Panc1 (cell line): ENCODE results near the gene KRTAP4-16. TPM values are rescaled to one million over a fixed set of nuclear protein-coding genes. Genes with fewer than 3 reads are reported as not detected.
"Not testable (repeated sequence)": the region's sequence is repeated elsewhere in the genome, so short reads cannot be mapped to it uniquely, and the experiment has no call there.

ENCODE experiments used
- ATAC-seq: fragments of 200-7000 bp; cut with Tn5 transposase; 2 replicates; pipeline ENCODE4 v1.9.1; 2020; ENCODE audit warnings: mild to moderate bottlenecking, moderate library complexity
- BruUV-seq: library from RNA; stranded (reverse); fragments of 400-500 nt; replicated peaks from 2 replicates; lab custom pipeline; 2021; lab: Mats Ljungman, UMichigan
- CTCF ChIA-PET: fragments of 300-600 bp; sonication (Branson Sonifier 250); formaldehyde crosslinking; loops from one replicate; lab custom pipeline; 2022; ENCODE audit warnings: antibody characterized with exemption; lab: Charles Lee
- POLR2A ChIA-PET: fragments of 300-600 bp; sonication (Branson Sonifier 250); formaldehyde crosslinking; loops from one replicate; lab custom pipeline; 2022; ENCODE audit warnings: antibody characterized with exemption; lab: Charles Lee
- DNase-seq: peaks from one replicate; pipeline ENCODE4 v3.0.0-alpha.2; 2010; ENCODE audit warnings: low read depth, low spot score
- H3K27ac ChIP-seq: 2 replicates; pipeline ENCODE4 v1.5.1; 2011; ENCODE audit warnings: mild to moderate bottlenecking, low read length, inconsistent platforms
- H3K27me3 ChIP-seq: fragments of 200-500 bp; sonication (Bioruptor generic); 2 replicates; pipeline ENCODE4 v1.6.0; 2014; ENCODE audit warnings: low read length, inconsistent platforms; ENCODE audit not compliant: control insufficient read depth, insufficient read depth
- H3K36me3 ChIP-seq: fragments of 200-500 bp; sonication (Bioruptor generic); 2 replicates; pipeline ENCODE4 v1.5.1; 2014; ENCODE audit warnings: inconsistent platforms, mild to moderate bottlenecking, low read length, moderate library complexity; ENCODE audit not compliant: control insufficient read depth, insufficient read depth
- H3K4me1 ChIP-seq: 2 replicates; pipeline ENCODE4 v1.5.1; 2011; ENCODE audit warnings: inconsistent platforms, mild to moderate bottlenecking, low read length, moderate library complexity; ENCODE audit not compliant: control insufficient read depth, insufficient read depth
- H3K4me3 ChIP-seq, 2 experiments: 2 replicates each; pipeline ENCODE4 v1.5.1; 2011 to 2012; ENCODE audit warnings: low read depth in 2 of 2, low read length in 2 of 2, mild to moderate bottlenecking in 2 of 2, inconsistent platforms in 1 of 2, moderate library complexity in 1 of 2
- H3K9me3 ChIP-seq: fragments of 200-500 bp; sonication (Bioruptor generic); 2 replicates; pipeline ENCODE4 v1.5.1; 2014; ENCODE audit warnings: low read depth, mild to moderate bottlenecking, inconsistent platforms, low read length, moderate library complexity; ENCODE audit not compliant: control insufficient read depth, insufficient read depth
- POLR2AphosphoS5 ChIP-seq: IDR thresholded peaks from 2 replicates; pipeline ENCODE4 v1.6.1; 2012; ENCODE audit warnings: mild to moderate bottlenecking, low read depth, low read length, moderate library complexity
- SIN3A ChIP-seq: IDR thresholded peaks from 2 replicates; pipeline ENCODE4 v1.6.1; 2012; ENCODE audit warnings: low read depth, mild to moderate bottlenecking, low read length, moderate library complexity, borderline replicate concordance; ENCODE audit not compliant: insufficient read depth
- TCF7L2 ChIP-seq: IDR thresholded peaks from 2 replicates; pipeline ENCODE4 v1.6.1; 2011; ENCODE audit warnings: mild to moderate bottlenecking, low read depth, low read length, inconsistent platforms
- in situ Hi-C: cut with HindIII; loops from 2 replicates; pipeline ENCODE4 v1.10.0; 2016; ENCODE audit warnings: low sequenced_read_pairs, low pct_unique_long_range_greater_than_20kb
- intact Hi-C: fragments of 100-400 bp; cut with micrococcal nuclease; formaldehyde crosslinking; loops from one replicate; pipeline ENCODE4 v1.10.0; 2022; ENCODE audit not compliant: unreplicated experiment
- total RNA-seq: library from RNA; stranded (reverse); gene quantifications from one replicate; pipeline ENCODE4 v1.2.1, GENCODE V29; 2021; ENCODE audit not compliant: unreplicated experiment
- TF ChIP-seq, protein P1 (sequence below): fragments of 450-650 bp; IDR thresholded peaks from 2 replicates; pipeline ENCODE4 v1.5.1; 2017; ENCODE audit warnings: mild to moderate bottlenecking
- TF ChIP-seq, protein P2 (sequence below), 2 experiments: IDR thresholded peaks; 2 replicates each; pipeline ENCODE4 v1.6.1; 2011 to 2012; ENCODE audit warnings: low read depth in 2 of 2, control low read depth in 1 of 2, low read length in 1 of 2, mild to moderate bottlenecking in 1 of 2, moderate library complexity in 1 of 2; ENCODE audit not compliant: insufficient read depth in 1 of 2

Gene KRTAP4-16
- total RNA-seq, 1 experiment from 2014 or later: not detected

DNA sequence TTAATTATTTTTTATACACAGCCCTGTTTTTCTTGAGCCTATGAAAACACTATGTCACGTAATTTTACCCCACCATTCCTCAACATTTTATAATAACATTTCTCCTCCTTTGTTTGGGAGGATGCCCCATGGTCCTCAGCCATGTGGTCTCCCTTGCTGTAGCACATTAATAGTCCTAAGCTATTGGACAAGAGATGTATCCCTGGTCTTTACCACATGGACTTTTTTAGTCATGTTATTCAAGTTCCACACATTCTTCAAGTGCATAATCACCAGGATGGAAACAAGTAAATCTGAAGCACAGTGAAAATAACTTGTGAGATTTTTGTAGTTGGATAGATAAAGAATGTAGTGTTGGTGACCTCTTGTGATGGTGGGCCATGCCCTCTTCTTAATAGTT, 40.0 kb downstream of the KRTAP4-16 start:
- no peak for TF ChIP-seq TCF7L2
- no TSS peak for BruUV-seq
- H3K9me3 ChIP-seq: no peaks in the 10 kb centered on the region
- no peak overlapping the region for H3K27ac ChIP-seq
- CTCF ChIA-PET: no interaction called here
- DNase-seq: no peak
- no peaks in the 10 kb centered on the region for H3K27me3 ChIP-seq
- in situ Hi-C loops (no loop called here), intact Hi-C loops (no loop called here)
- POLR2A ChIA-PET: no interaction called here
- no peak overlapping the region for H3K4me3 ChIP-seq
- no peaks in the 10 kb centered on the region for H3K4me1 ChIP-seq
- H3K36me3 ChIP-seq: no peaks in the 10 kb centered on the region
- ATAC-seq: no peak

DNA sequence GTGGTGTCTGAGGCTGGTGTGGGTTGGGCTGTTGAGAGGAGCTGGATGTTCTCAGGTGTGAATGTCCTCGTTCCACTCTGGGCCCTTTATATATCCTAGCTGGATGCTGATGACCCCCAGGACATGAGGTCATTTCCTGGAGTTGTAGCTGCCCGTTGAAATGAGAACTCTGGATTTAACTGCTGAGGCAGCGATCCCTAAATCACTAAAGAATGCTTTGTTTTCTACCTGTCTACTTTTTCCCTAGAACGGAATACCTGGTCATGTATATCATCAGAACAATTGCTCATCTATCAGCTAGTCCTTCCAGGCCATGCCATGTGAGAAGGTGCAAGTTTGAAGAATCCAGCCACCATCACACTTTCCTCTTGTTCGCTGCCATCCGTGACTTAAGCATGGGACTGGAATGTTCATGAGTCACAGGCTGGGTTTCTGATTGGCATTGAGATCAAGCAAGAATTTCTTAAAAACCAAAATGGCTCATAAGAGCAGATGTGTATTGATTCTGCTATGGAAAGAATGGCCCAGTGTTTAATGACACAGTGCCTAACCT, 41.9 kb downstream of the KRTAP4-16 start, which contains the start of gene KRTAP2-3:
Gene KRTAP2-3, minus strand, starts transcription at position 63 of the 553 bp plus-strand sequence. CDS start 64 bp downstream, outside the sequence.
- no peaks in the 10 kb centered on the region for H3K27me3 ChIP-seq
- no peak within 1 kb of the TSS for H3K27ac ChIP-seq
- peak; percentile 45 for DNase-seq
- BruUV-seq: no TSS peak
- intact Hi-C loops: no loop called here
- H3K9me3 ChIP-seq: no peaks in the 10 kb centered on the region
- TF ChIP-seq TCF7L2 (no peak), SIN3A (no peak), POLR2AphosphoS5 (no peak)
- TF ChIP-seq, protein P1, sequence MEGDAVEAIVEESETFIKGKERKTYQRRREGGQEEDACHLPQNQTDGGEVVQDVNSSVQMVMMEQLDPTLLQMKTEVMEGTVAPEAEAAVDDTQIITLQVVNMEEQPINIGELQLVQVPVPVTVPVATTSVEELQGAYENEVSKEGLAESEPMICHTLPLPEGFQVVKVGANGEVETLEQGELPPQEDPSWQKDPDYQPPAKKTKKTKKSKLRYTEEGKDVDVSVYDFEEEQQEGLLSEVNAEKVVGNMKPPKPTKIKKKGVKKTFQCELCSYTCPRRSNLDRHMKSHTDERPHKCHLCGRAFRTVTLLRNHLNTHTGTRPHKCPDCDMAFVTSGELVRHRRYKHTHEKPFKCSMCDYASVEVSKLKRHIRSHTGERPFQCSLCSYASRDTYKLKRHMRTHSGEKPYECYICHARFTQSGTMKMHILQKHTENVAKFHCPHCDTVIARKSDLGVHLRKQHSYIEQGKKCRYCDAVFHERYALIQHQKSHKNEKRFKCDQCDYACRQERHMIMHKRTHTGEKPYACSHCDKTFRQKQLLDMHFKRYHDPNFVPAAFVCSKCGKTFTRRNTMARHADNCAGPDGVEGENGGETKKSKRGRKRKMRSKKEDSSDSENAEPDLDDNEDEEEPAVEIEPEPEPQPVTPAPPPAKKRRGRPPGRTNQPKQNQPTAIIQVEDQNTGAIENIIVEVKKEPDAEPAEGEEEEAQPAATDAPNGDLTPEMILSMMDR: no peak
- TF ChIP-seq, protein P2, sequence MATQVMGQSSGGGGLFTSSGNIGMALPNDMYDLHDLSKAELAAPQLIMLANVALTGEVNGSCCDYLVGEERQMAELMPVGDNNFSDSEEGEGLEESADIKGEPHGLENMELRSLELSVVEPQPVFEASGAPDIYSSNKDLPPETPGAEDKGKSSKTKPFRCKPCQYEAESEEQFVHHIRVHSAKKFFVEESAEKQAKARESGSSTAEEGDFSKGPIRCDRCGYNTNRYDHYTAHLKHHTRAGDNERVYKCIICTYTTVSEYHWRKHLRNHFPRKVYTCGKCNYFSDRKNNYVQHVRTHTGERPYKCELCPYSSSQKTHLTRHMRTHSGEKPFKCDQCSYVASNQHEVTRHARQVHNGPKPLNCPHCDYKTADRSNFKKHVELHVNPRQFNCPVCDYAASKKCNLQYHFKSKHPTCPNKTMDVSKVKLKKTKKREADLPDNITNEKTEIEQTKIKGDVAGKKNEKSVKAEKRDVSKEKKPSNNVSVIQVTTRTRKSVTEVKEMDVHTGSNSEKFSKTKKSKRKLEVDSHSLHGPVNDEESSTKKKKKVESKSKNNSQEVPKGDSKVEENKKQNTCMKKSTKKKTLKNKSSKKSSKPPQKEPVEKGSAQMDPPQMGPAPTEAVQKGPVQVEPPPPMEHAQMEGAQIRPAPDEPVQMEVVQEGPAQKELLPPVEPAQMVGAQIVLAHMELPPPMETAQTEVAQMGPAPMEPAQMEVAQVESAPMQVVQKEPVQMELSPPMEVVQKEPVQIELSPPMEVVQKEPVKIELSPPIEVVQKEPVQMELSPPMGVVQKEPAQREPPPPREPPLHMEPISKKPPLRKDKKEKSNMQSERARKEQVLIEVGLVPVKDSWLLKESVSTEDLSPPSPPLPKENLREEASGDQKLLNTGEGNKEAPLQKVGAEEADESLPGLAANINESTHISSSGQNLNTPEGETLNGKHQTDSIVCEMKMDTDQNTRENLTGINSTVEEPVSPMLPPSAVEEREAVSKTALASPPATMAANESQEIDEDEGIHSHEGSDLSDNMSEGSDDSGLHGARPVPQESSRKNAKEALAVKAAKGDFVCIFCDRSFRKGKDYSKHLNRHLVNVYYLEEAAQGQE (IDR thresholded peaks at IDR 0.05; ENCODE audit: insufficient read depth in 1 of 2, low read depth in 2 of 2, low read length in 1 of 2): no peak
- H3K4me3 ChIP-seq: no peak within 1 kb of the TSS
- no peaks in the 10 kb centered on the region for H3K4me1 ChIP-seq
- no peaks in the 10 kb centered on the region for H3K36me3 ChIP-seq
- peak; percentile 67 for ATAC-seq
- CTCF ChIA-PET: no interaction called here
- POLR2A ChIA-PET: no interaction called here
- in situ Hi-C loops: no loop called here

DNA sequence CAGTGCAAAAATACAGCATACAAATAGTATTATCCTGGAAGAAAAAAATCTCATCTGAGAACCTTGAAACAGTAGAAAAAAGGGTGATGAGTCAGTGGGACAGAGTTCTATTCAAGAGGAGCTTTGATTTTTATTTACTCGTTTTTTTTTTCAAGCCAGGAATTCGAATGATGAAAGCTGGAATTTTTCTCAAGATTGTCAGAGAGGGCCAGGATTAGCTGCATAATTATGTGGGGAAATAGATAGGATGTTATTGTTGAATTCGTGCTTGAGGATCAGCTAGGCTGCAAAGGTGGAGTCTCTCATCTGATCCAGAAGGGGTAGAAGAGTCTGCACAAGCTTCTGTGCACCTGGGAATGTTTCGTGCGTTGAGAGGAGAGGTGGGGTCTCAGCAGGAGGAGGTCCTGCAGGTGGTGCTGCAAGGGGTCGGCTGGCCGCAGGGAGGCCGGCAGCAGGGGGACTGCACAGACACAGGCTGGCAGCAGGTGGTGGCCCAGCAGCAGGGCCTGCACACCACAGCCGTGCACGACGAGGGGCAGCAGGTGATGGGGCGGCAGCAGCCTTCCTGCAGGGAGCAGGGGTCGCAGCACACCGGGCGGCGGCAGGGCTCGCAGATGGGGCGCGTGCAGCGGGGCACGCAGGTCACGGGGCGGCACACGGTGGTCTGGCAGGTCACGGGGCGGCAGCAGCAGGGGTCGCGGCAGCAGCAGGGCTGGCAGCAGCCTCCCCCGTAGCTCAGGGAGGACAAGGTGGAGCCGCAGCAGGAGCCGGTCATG, 42.5 kb downstream of the KRTAP4-16 start:
- DNase-seq, POLR2A ChIA-PET, H3K27ac ChIP-seq, BruUV-seq, intact Hi-C loops, H3K4me1 ChIP-seq, H3K9me3 ChIP-seq, H3K27me3 ChIP-seq, H3K4me3 ChIP-seq, H3K36me3 ChIP-seq, in situ Hi-C loops: not testable (repeated sequence)
- ATAC-seq: peak; percentile 42; the same call in 1 of the 2 replicates
- CTCF ChIA-PET: interaction anchor here (0.6 to 0.7 kb wide), 2 partner anchors 97 to 430 kb away, joined by 3 to 4 read pairs; partner anchors contain the start of gene KRT36
